Activated CD8-positive, alpha-beta memory T cell treated with anti-CD3 and anti-CD28 coated beads for 4 hours (primary cell): ENCODE data around the gene PTPRR.
"Not testable (repeated sequence)": the region's sequence is repeated elsewhere in the genome, so short reads cannot be mapped to it uniquely, and the experiment has no call there.

Experiments
- DNase-seq, 2 donors: peaks; one replicate each; pipeline ENCODE4 v3.0.0-alpha.2; 2020; ENCODE audit warnings: low read depth in 2 of 2

The PTPRR gene

GRCh38 chr12:70840656-70841350, 79.7 kb downstream of the PTPRR start:
- no peak for DNase-seq

- DNase-seq, result no peak
Observed at GRCh38 chr12:70839544-70839943, 81.0 kb downstream of the PTPRR start.

- DNase-seq, result no peak
Observed at GRCh38 chr12:70838127-70838526, 82.4 kb downstream of the PTPRR start.

GRCh38 chr12:70837026-70837425, 83.5 kb downstream of the PTPRR start:
- DNase-seq, result no peak

- no peak for DNase-seq
Observed at GRCh38 chr12:70835948-70836347, 84.6 kb downstream of the PTPRR start.

- no peak for DNase-seq
Observed at GRCh38 chr12:70831543-70831942, 89.0 kb downstream of the PTPRR start.

GRCh38 chr12:70830221-70831061, 90.1 kb downstream of the PTPRR start:
- DNase-seq, result no peak

GRCh38 chr12:70829070-70829469, 91.5 kb downstream of the PTPRR start:
- no peak for DNase-seq

GRCh38 chr12:70828351-70828750, 92.2 kb downstream of the PTPRR start:
- DNase-seq, result no peak

GRCh38 chr12:70826156-70826555, 94.4 kb downstream of the PTPRR start:
- no peak for DNase-seq

- no peak for DNase-seq
Observed at GRCh38 chr12:70824511-70824910, 96.0 kb downstream of the PTPRR start.

- DNase-seq, result no peak
Observed at GRCh38 chr12:70823182-70823976, 97.2 kb downstream of the PTPRR start.

- no peak for DNase-seq
Observed at GRCh38 chr12:70822412-70822811, 98.1 kb downstream of the PTPRR start.

- DNase-seq, result no peak
Observed at GRCh38 chr12:70815971-70816391, 104.6 kb downstream of the PTPRR start.

GRCh38 chr12:70815056-70815455, 105.5 kb downstream of the PTPRR start:
- no peak for DNase-seq

GRCh38 chr12:70813559-70813958, 107.0 kb downstream of the PTPRR start:
- no peak for DNase-seq

- no peak for DNase-seq
Observed at GRCh38 chr12:70812136-70812535, 108.4 kb downstream of the PTPRR start.

GRCh38 chr12:70809887-70810286, 110.7 kb downstream of the PTPRR start:
- DNase-seq, result no peak

- not testable (repeated sequence) for DNase-seq
Observed at GRCh38 chr12:70807993-70808392, 112.5 kb downstream of the PTPRR start.

- DNase-seq, result no peak
Observed at GRCh38 chr12:70806827-70807226, 113.7 kb downstream of the PTPRR start.

GRCh38 chr12:70806043-70806442, 114.5 kb downstream of the PTPRR start:
- DNase-seq, result no peak

GRCh38 chr12:70798016-70798783, 122.3 kb downstream of the PTPRR start:
- no peak for DNase-seq
